Liver (tissue), 9 donors: ENCODE results near the gene PHF11. TPM values are rescaled to one million over a fixed set of nuclear protein-coding genes. Genes with fewer than 3 reads are reported as not detected.

Experiments used
- DNase-seq: peaks from one replicate; pipeline ENCODE4 v3.0.0-alpha.2; 2017; ENCODE audit warnings: low spot score
- H3K27ac ChIP-seq, 2 donors: one replicate each; pipeline ENCODE4 v1.7.0; 2013; ENCODE audit warnings: inconsistent platforms in 2 of 2, low read length in 2 of 2, control low read depth in 1 of 2, low read depth in 1 of 2, mild to moderate bottlenecking in 1 of 2
- H3K27me3 ChIP-seq, 4 donors: one replicate each; pipeline versions ENCODE4 v1.6.1 to v1.7.0; 2013; ENCODE audit warnings: low read length in 3 of 4, inconsistent platforms in 1 of 4, mild to moderate bottlenecking in 1 of 4, moderate library complexity in 1 of 4; ENCODE audit not compliant: control insufficient read depth in 4 of 4, insufficient read depth in 4 of 4
- H3K36me3 ChIP-seq, 4 donors: one replicate each; pipeline versions ENCODE4 v1.6.1 to v1.7.0; 2013; ENCODE audit warnings: low read length in 3 of 4, mild to moderate bottlenecking in 3 of 4, low read depth in 1 of 4, moderate library complexity in 1 of 4; ENCODE audit not compliant: control insufficient read depth in 4 of 4, insufficient read depth in 3 of 4
- H3K4me1 ChIP-seq, 4 donors: one replicate each; pipeline versions ENCODE4 v1.6.1 to v1.7.0; 2013; ENCODE audit warnings: low read length in 3 of 4, mild to moderate bottlenecking in 3 of 4, moderate library complexity in 1 of 4; ENCODE audit not compliant: control insufficient read depth in 4 of 4, insufficient read depth in 4 of 4
- H3K4me3 ChIP-seq, 3 donors: one replicate each; pipeline versions ENCODE4 v1.6.1 to v1.7.0; 2013; ENCODE audit warnings: low read length in 3 of 3, control low read depth in 1 of 3, low read depth in 1 of 3, mild to moderate bottlenecking in 1 of 3
- H3K9ac ChIP-seq, 2 donors: one replicate each; pipeline ENCODE4 v1.7.0; 2013; ENCODE audit warnings: low read length in 2 of 2, mild to moderate bottlenecking in 2 of 2, moderate library complexity in 2 of 2, control low read depth in 1 of 2, low read depth in 1 of 2
- H3K9me3 ChIP-seq, 4 donors: one replicate each; pipeline versions ENCODE4 v1.6.1 to v1.7.0; 2013; ENCODE audit warnings: low read length in 3 of 4; ENCODE audit not compliant: control insufficient read depth in 4 of 4
- ATF3 ChIP-seq: IDR thresholded peaks from 2 replicates; pipeline ENCODE4 v1.6.1; 2016; ENCODE audit warnings: antibody characterized with exemption
- CTCF ChIP-seq: fragments of 150-350 bp; IDR thresholded peaks from 2 replicates; pipeline ENCODE4 v1.5.1; 2017; ENCODE audit warnings: improper control_type of control experiment, low read depth, low read length; ENCODE audit not compliant: missing input control
- FOXA1 ChIP-seq: IDR thresholded peaks from 2 replicates; pipeline ENCODE4 v1.6.1; 2016; ENCODE audit warnings: antibody characterized with exemption
- FOXA2 ChIP-seq: IDR thresholded peaks from 2 replicates; pipeline ENCODE4 v1.6.1; 2016; ENCODE audit warnings: antibody characterized with exemption
- GABPA ChIP-seq, 2 donors: IDR thresholded peaks in 1 of 2; conservative IDR thresholded peaks in 1 of 2; 2 replicates each; pipeline ENCODE4 v1.6.1; 2016; ENCODE audit warnings: antibody characterized with exemption in 2 of 2, mild to moderate bottlenecking in 1 of 2, moderate library complexity in 1 of 2
- HNF4A ChIP-seq, 2 donors: conservative IDR thresholded peaks; 2 replicates each; pipeline ENCODE4 v1.6.1; 2016; ENCODE audit warnings: antibody characterized with exemption in 2 of 2, mild to moderate bottlenecking in 2 of 2
- HNF4G ChIP-seq: IDR thresholded peaks from 2 replicates; pipeline ENCODE4 v1.6.1; 2016; ENCODE audit warnings: antibody characterized with exemption
- MAX ChIP-seq: IDR thresholded peaks from 2 replicates; pipeline ENCODE4 v1.6.1; 2016; ENCODE audit warnings: antibody characterized with exemption
- RAD21 ChIP-seq, 2 donors: IDR thresholded peaks; 2 replicates each; pipeline ENCODE4 v1.6.1; 2016; ENCODE audit warnings: antibody characterized with exemption in 2 of 2, mild to moderate bottlenecking in 2 of 2
- REST ChIP-seq: IDR thresholded peaks from 2 replicates; pipeline ENCODE4 v1.6.1; 2016; ENCODE audit warnings: antibody characterized with exemption, mild to moderate bottlenecking
- RXRA ChIP-seq, 2 donors: IDR thresholded peaks; 2 replicates each; pipeline ENCODE4 v1.6.1; 2017 to 2018; ENCODE audit warnings: antibody characterized with exemption in 2 of 2, mild to moderate bottlenecking in 1 of 2
- SP1 ChIP-seq: IDR thresholded peaks from 2 replicates; pipeline ENCODE4 v1.6.1; 2018; ENCODE audit warnings: antibody characterized with exemption, mild to moderate bottlenecking
- TAF1 ChIP-seq: conservative IDR thresholded peaks from 2 replicates; pipeline ENCODE4 v1.6.1; 2016; ENCODE audit warnings: antibody characterized with exemption, mild to moderate bottlenecking
- YY1 ChIP-seq: IDR thresholded peaks from 2 replicates; pipeline ENCODE4 v1.6.1; 2016; ENCODE audit warnings: antibody characterized with exemption, mild to moderate bottlenecking
- ZBTB33 ChIP-seq: IDR thresholded peaks from 2 replicates; pipeline ENCODE4 v1.6.1; 2016; ENCODE audit warnings: antibody characterized with exemption
- WGBS: extraction: QIAGEN DNeasy Blood & Tissue Kit; methylation state at CpG from one replicate; pipeline ENCODE4 v1.1.7; 2013; 5-methylcytosine and 5-hydroxymethylcytosine counted together
- polyA plus RNA-seq, 2 donors: library from polyadenylated mRNA; stranded (reverse) in 1 of 2; unstranded in 1 of 2; fragments of 200-250 nt in 1 of 2; fragments of >200 nt in 1 of 2; fragmentation: Nextera tagmentation in 1 of 2; extraction: Ambion mirVana in 1 of 2; gene quantifications; one replicate each; pipeline versions ENCODE4 v1.2.1 to v1.2.3, GENCODE V29; 2013 to 2015
- total RNA-seq, 2 donors: library from RNA; depleted of rRNA; stranded (reverse); fragments of >200 nt; gene quantifications; one replicate each; pipeline ENCODE4 v1.2.3, GENCODE V29; 2014
- donor health status: healthy.
- donor health status: healthy.
- donor health status: healthy.
- donor health status: healthy.
- donor health status: healthy.

Gene PHF11
- total and polyA plus RNA-seq, 4 donors = 8.6 to 16.1 (median 11.5) TPM

- Histone ChIP-seq H3K27me3 (no peaks in the 10 kb centered on the region), H3K27ac (no peak overlapping the region), H3K36me3 (peaks cover 3 to 19% (median 7%) of the 10 kb centered on the region in 4 donors), H3K4me3 (no peak overlapping the region), H3K9me3 (no peaks in the 10 kb centered on the region), H3K4me1 (peaks cover 0 to 6% (median 2%) of the 10 kb centered on the region in 4 donors), H3K9ac (no peak overlapping the region)
- TF ChIP-seq SP1 (no peak), HNF4A (conservative IDR thresholded peaks at IDR 0.05) (no peak), RXRA (IDR thresholded peaks at IDR 0.05) (no peak), GABPA (IDR thresholded peaks at IDR 0.05 in 1 of 2, conservative IDR thresholded peaks at IDR 0.05 in 1 of 2) (no peak)
- no peak for DNase-seq
- WGBS = 87% methylated on average over 7 of the region's 7 CpGs
These were observed 38.5 kb upstream of the PHF11 start for GRCh38 chr13:49457221-49457620.

GRCh38 chr13:49459580-49459979, 36.2 kb upstream of the PHF11 start:
- WGBS = 92% methylated on average over 1 of the region's 1 CpG
- Histone ChIP-seq H3K27ac (no peak overlapping the region), H3K9ac (no peak overlapping the region), H3K36me3 (peaks cover 3 to 23% (median 16%) of the 10 kb centered on the region in 4 donors), H3K4me3 (no peak overlapping the region), H3K4me1 (peaks cover 0 to 3% (median 0%) of the 10 kb centered on the region in 4 donors), H3K9me3 (peaks cover 0 to 2% (median 0%) of the 10 kb centered on the region in 4 donors), H3K27me3 (no peaks in the 10 kb centered on the region)
- no peak for DNase-seq
- TF ChIP-seq REST = no peak
- no peak for TF ChIP-seq YY1
- TF ChIP-seq HNF4G = no peak
- TF ChIP-seq TAF1 = no peak
- TF ChIP-seq FOXA1 = no peak
- TF ChIP-seq SP1 = no peak
- TF ChIP-seq RXRA (IDR thresholded peaks at IDR 0.05) = no peak
- no peak for TF ChIP-seq MAX
- TF ChIP-seq HNF4A (conservative IDR thresholded peaks at IDR 0.05) = no peak
- TF ChIP-seq FOXA2 = no peak
- TF ChIP-seq ZBTB33 = no peak
- TF ChIP-seq RAD21 (IDR thresholded peaks at IDR 0.05) = no peak
- no peak for TF ChIP-seq ATF3
- TF ChIP-seq GABPA (IDR thresholded peaks at IDR 0.05 in 1 of 2, conservative IDR thresholded peaks at IDR 0.05 in 1 of 2) = no peak
- TF ChIP-seq CTCF = no peak
